Stimulated activated CD8-positive, alpha-beta memory T cell treated with anti-CD3 and anti-CD28 coated beads, Interleukin-2, amount 100 ng/mL, for 48 hours (primary cell): ENCODE results near the gene ATAD3B.
"Not testable (repeated sequence)": the region's sequence is repeated elsewhere in the genome, so short reads cannot be mapped to it uniquely, and the experiment has no call there.

Source experiments
- DNase-seq, 2 donors: peaks; one replicate each; pipeline ENCODE4 v3.0.0-alpha.2; 2020; ENCODE audit warnings: low read depth in 2 of 2

ATAD3B gene

GRCh38 chr1:1471389-1472052 is at the start of gene ATAD3B:
Gene ATAD3B (plus strand): TSS chr1:1471765. CDS start chr1:1471885, 120 bp downstream.
- DNase-seq = peak; percentile 96

- no peak for DNase-seq
Observed at GRCh38 chr1:1421907-1422464, 49.6 kb upstream of the ATAD3B start.

GRCh38 chr1:1422465-1423244 is 48.9 kb upstream of the ATAD3B start:
- DNase-seq = no peak

GRCh38 chr1:1423245-1423597 is 48.3 kb upstream of the ATAD3B start:
- DNase-seq = no peak

GRCh38 chr1:1424707-1425106 is 46.9 kb upstream of the ATAD3B start:
- DNase-seq = no peak

- DNase-seq = no peak
Observed at GRCh38 chr1:1425426-1425752, 46.2 kb upstream of the ATAD3B start.

GRCh38 chr1:1425753-1426495 is 45.6 kb upstream of the ATAD3B start:
- no peak for DNase-seq

GRCh38 chr1:1426496-1427105 is 45.0 kb upstream of the ATAD3B start:
- DNase-seq = no peak

- no peak for DNase-seq
Observed at GRCh38 chr1:1427106-1427819, 44.3 kb upstream of the ATAD3B start.

- DNase-seq = no peak
Observed at GRCh38 chr1:1427820-1428148, 43.8 kb upstream of the ATAD3B start.

GRCh38 chr1:1428174-1428573 is 43.4 kb upstream of the ATAD3B start:
- DNase-seq = no peak

- not testable (repeated sequence) for DNase-seq
Observed at GRCh38 chr1:1428967-1429366, 42.6 kb upstream of the ATAD3B start.

- no peak for DNase-seq
Observed at GRCh38 chr1:1429671-1430073, 41.9 kb upstream of the ATAD3B start.

- no peak for DNase-seq
Observed at GRCh38 chr1:1430114-1430982, 41.2 kb upstream of the ATAD3B start.

- DNase-seq = no peak
Observed at GRCh38 chr1:1430992-1431844, 40.3 kb upstream of the ATAD3B start.

- no peak for DNase-seq
Observed at GRCh38 chr1:1431845-1432273, 39.7 kb upstream of the ATAD3B start.

- DNase-seq = no peak
Observed at GRCh38 chr1:1432274-1432950, 39.2 kb upstream of the ATAD3B start.

GRCh38 chr1:1432951-1433803 is 38.4 kb upstream of the ATAD3B start:
- no peak for DNase-seq
